Suprapubic skin (tissue), 4 donors: ENCODE results near the gene SNTN. TPM values are rescaled to one million over a fixed set of nuclear protein-coding genes. Genes with fewer than 3 reads are reported as not detected.

ENCODE experiments used
- DNase-seq, 2 donors: peaks; one replicate each; pipeline ENCODE4 v3.0.0-alpha.2; 2019; ENCODE audit warnings: low spot score in 2 of 2
- H3K27ac ChIP-seq: fragments of 200-600 bp; sonication (generic); one replicate; pipeline ENCODE4 v1.5.1; 2019
- H3K27me3 ChIP-seq: fragments of 200-600 bp; sonication (generic); one replicate; pipeline ENCODE4 v1.5.1; 2019
- H3K36me3 ChIP-seq: fragments of 200-600 bp; sonication (generic); one replicate; pipeline ENCODE4 v1.5.1; 2019
- H3K4me1 ChIP-seq: fragments of 200-600 bp; sonication (generic); one replicate; pipeline ENCODE4 v1.5.1; 2019
- H3K4me3 ChIP-seq: fragments of 200-600 bp; sonication (generic); one replicate; pipeline ENCODE4 v1.5.1; 2019; ENCODE audit warnings: mild to moderate bottlenecking
- H3K9me3 ChIP-seq: fragments of 200-600 bp; sonication (generic); one replicate; pipeline ENCODE4 v1.5.1; 2019
- CTCF ChIP-seq, 2 donors: fragments of 200-600 bp in 1 of 2; fragments of 450-650 bp in 1 of 2; sonication (generic) in 1 of 2; IDR thresholded peaks; one replicate each; pipeline ENCODE4 v1.5.1; 2016 to 2019; ENCODE audit warnings: antibody characterized with exemption in 2 of 2, mild to moderate bottlenecking in 1 of 2, moderate library complexity in 1 of 2
- EP300 ChIP-seq: sonication (generic); formaldehyde crosslinking; IDR thresholded peaks from one replicate; pipeline ENCODE4 v1.6.1; 2017; ENCODE audit warnings: antibody characterized with exemption
- POLR2A ChIP-seq, 2 donors: fragments of 450-650 bp; IDR thresholded peaks; one replicate each; pipeline ENCODE4 v1.6.1; 2017; ENCODE audit warnings: antibody characterized with exemption in 2 of 2, mild to moderate bottlenecking in 2 of 2, moderate library complexity in 2 of 2
- POLR2AphosphoS5 ChIP-seq, 3 donors: sonication (generic); formaldehyde crosslinking; IDR thresholded peaks; one replicate each; pipeline ENCODE4 v1.6.1; 2017; ENCODE audit warnings: antibody characterized with exemption in 3 of 3
- WGBS: methylation state at CpG from one replicate; pipeline ENCODE4 v1.1.5; 2018; 5-methylcytosine and 5-hydroxymethylcytosine counted together
- total RNA-seq, 4 donors: library from RNA; depleted of rRNA; stranded (reverse); fragments of >200 nt; gene quantifications; one replicate each; pipeline ENCODE4 v1.1.0, GENCODE V29; 2016

SNTN gene
- not detected for total RNA-seq

GRCh38 chr3:63652066-63652725 lies at the start of gene SNTN:
Gene SNTN, plus strand, starts transcription at chr3:63652675. Its CDS starts 13 bp downstream, at chr3:63652688.
- H3K4me1 ChIP-seq = no peaks in the 10 kb centered on the region
- H3K4me3 ChIP-seq = no peak within 1 kb of the TSS
- no peaks in the 10 kb centered on the region for H3K9me3 ChIP-seq
- H3K27me3 ChIP-seq = no peaks in the 10 kb centered on the region
- no peak for TF ChIP-seq POLR2A (IDR thresholded peaks at IDR 0.05)
- TF ChIP-seq EP300 = no peak
- TF ChIP-seq CTCF (IDR thresholded peaks at IDR 0.05) = no peak
- no peak within 1 kb of the TSS for H3K27ac ChIP-seq
- DNase-seq = no peak
- WGBS = 79% methylated on average over 5 of the region's 5 CpGs
- H3K36me3 ChIP-seq = no peaks in the 10 kb centered on the region

GRCh38 chr3:63607716-63608115 lies 44.8 kb upstream of the SNTN start:
- Histone ChIP-seq H3K9me3 (no peaks in the 10 kb centered on the region), H3K4me1 (no peaks in the 10 kb centered on the region), H3K4me3 (no peak overlapping the region), H3K27me3 (no peaks in the 10 kb centered on the region), H3K36me3 (no peaks in the 10 kb centered on the region), H3K27ac (no peak overlapping the region)
- 41% methylated on average over 3 of the region's 3 CpGs for WGBS
- DNase-seq = no peak
- no peak for TF ChIP-seq EP300
- no peak for TF ChIP-seq POLR2AphosphoS5 (IDR thresholded peaks at IDR 0.05)
- TF ChIP-seq POLR2A (IDR thresholded peaks at IDR 0.05) = no peak
- no peak for TF ChIP-seq CTCF (IDR thresholded peaks at IDR 0.05)

DNA sequence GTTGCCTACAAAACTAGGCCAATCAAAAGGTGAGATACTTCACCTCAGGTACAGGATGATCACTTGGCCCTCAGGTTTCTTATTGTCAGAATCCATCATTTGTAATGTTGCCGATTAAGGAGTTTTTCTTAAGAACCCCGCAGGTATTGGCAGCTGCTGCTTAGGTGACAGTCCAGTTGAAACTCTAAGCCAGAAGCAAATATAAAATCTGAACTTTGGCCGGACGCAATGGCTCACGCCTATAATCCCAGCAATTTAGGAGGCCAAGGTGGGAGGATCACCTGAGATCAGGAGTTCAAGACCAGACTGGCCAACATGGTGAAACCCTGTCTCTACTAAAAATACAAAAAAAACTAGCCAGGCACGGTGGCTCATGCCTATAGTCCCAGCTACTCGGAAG lies 43.1 kb upstream of the SNTN start:
- Histone ChIP-seq H3K4me3 (no peak overlapping the region), H3K9me3 (no peaks in the 10 kb centered on the region), H3K27ac (no peak overlapping the region), H3K4me1 (no peaks in the 10 kb centered on the region), H3K27me3 (no peaks in the 10 kb centered on the region), H3K36me3 (no peaks in the 10 kb centered on the region)
- WGBS = 89% methylated on average over 7 of the region's 7 CpGs
- no peak for DNase-seq
- no peak for TF ChIP-seq EP300
- TF ChIP-seq CTCF (IDR thresholded peaks at IDR 0.05) = no peak
- TF ChIP-seq POLR2AphosphoS5 (IDR thresholded peaks at IDR 0.05) = no peak
- no peak for TF ChIP-seq POLR2A (IDR thresholded peaks at IDR 0.05)

DNA sequence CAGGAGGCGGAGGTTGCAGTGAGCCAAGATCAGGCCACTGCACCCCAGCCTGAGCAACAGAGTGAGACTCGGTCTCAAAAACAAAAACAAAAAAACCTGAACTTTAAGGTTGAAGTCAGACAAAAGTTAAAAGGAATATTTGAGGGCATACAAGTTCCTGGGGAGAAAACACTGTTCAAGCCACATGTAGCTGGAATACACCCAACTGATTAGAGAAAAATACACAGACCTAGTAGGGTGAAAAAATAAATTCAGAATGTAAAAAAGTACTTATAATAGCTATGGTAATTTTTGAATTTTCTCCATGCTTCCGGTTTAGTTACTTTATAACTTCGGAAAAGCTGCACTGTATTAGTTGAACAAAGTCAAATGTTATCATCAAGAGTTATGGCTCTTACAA lies 42.6 kb upstream of the SNTN start:
- Histone ChIP-seq H3K27me3 (no peaks in the 10 kb centered on the region), H3K9me3 (no peaks in the 10 kb centered on the region), H3K36me3 (no peaks in the 10 kb centered on the region), H3K4me3 (no peak overlapping the region), H3K4me1 (no peaks in the 10 kb centered on the region), H3K27ac (no peak overlapping the region)
- WGBS = 92% methylated on average over 4 of the region's 4 CpGs
- DNase-seq = no peak
- TF ChIP-seq EP300 (no peak), POLR2A (IDR thresholded peaks at IDR 0.05) (no peak), CTCF (IDR thresholded peaks at IDR 0.05) (no peak), POLR2AphosphoS5 (IDR thresholded peaks at IDR 0.05) (no peak)

- DNase-seq = no peak
- 86% methylated on average over 1 of the region's 1 CpG for WGBS
- no peak for TF ChIP-seq CTCF (IDR thresholded peaks at IDR 0.05)
- no peak for TF ChIP-seq EP300
- no peak for TF ChIP-seq POLR2A (IDR thresholded peaks at IDR 0.05)
- no peak for TF ChIP-seq POLR2AphosphoS5 (IDR thresholded peaks at IDR 0.05)
- no peaks in the 10 kb centered on the region for H3K27me3 ChIP-seq
- no peak overlapping the region for H3K4me3 ChIP-seq
- no peaks in the 10 kb centered on the region for H3K9me3 ChIP-seq
- H3K27ac ChIP-seq = no peak overlapping the region
- no peaks in the 10 kb centered on the region for H3K36me3 ChIP-seq
- H3K4me1 ChIP-seq = no peaks in the 10 kb centered on the region
These were observed 41.1 kb upstream of the SNTN start for GRCh38 chr3:63611382-63611781.
